WTC11 (cell line): ENCODE measurements around the gene UCN. TPM values are rescaled to one million over a fixed set of nuclear protein-coding genes. Genes with fewer than 3 reads are reported as not detected.

Experiments used
- ATAC-seq: fragments of 200-7000 bp; cut with Tn5 transposase; 2 replicates; pipeline ENCODE4 v1.10.0; 2021; ENCODE audit warnings: mild to moderate bottlenecking, moderate library complexity
- CTCF ChIA-PET: fragments of 300-600 bp; sonication (Branson Sonifier 250); formaldehyde crosslinking; loops from one replicate; lab custom pipeline; 2021; ENCODE audit warnings: antibody characterized with exemption; lab: Charles Lee
- POLR2A ChIA-PET: fragments of 350-600 bp; sonication (Branson Sonifier 250); formaldehyde crosslinking; loops from one replicate; lab custom pipeline; 2021; ENCODE audit warnings: antibody characterized with exemption; lab: Charles Lee
- DNase-seq: peaks from one replicate; pipeline ENCODE4 v3.0.0; 2021; ENCODE audit warnings: low spot score
- H3K27ac Mint-ChIP-seq: 2 replicates; pipeline ENCODE4 v1.8.0; 2021; ENCODE audit warnings: mixed read lengths
- H3K27me3 Mint-ChIP-seq: 2 replicates; pipeline ENCODE4 v1.8.0; 2021; ENCODE audit warnings: low read depth, mild to moderate bottlenecking, moderate library complexity, mixed read lengths
- H3K36me3 Mint-ChIP-seq: 2 replicates; pipeline ENCODE4 v1.8.0; 2021; ENCODE audit warnings: mixed read lengths
- H3K4me1 Mint-ChIP-seq: 2 replicates; pipeline ENCODE4 v1.8.0; 2022; ENCODE audit warnings: mixed read lengths
- H3K4me3 Mint-ChIP-seq: 2 replicates; pipeline ENCODE4 v1.8.0; 2021; ENCODE audit warnings: mild to moderate bottlenecking, moderate library complexity, mixed read lengths
- H3K9me3 Mint-ChIP-seq: 2 replicates; pipeline ENCODE4 v1.8.0; 2021; ENCODE audit warnings: mixed read lengths
- AFF4 ChIP-seq: sonication (generic); formaldehyde crosslinking; IDR thresholded peaks from 2 replicates; pipeline ENCODE4 v1.8.1; 2023; ENCODE audit warnings: mild to moderate bottlenecking, missing genetic modification reagents, borderline replicate concordance
- ARID4B ChIP-seq: sonication (generic); formaldehyde crosslinking; IDR thresholded peaks from 2 replicates; pipeline ENCODE4 v1.8.0; 2023; ENCODE audit warnings: missing genetic modification reagents, mild to moderate bottlenecking, borderline replicate concordance
- CBFB ChIP-seq: sonication (generic); formaldehyde crosslinking; IDR thresholded peaks from 2 replicates; pipeline ENCODE4 v1.8.1; 2022; ENCODE audit warnings: mild to moderate bottlenecking, low read depth, missing genetic modification reagents
- CREM ChIP-seq: sonication (generic); formaldehyde crosslinking; IDR thresholded peaks from 2 replicates; pipeline ENCODE4 v1.8.1; 2022; ENCODE audit warnings: mild to moderate bottlenecking, missing genetic modification reagents, moderate library complexity
- EMX1 ChIP-seq: fragments of 250-450 bp; sonication (Bioruptor Pico); IDR thresholded peaks from 2 replicates; pipeline ENCODE4 v1.8.0; 2021; ENCODE audit warnings: mild to moderate bottlenecking
- GABPB1 ChIP-seq: sonication (generic); formaldehyde crosslinking; IDR thresholded peaks from 2 replicates; pipeline ENCODE4 v1.8.1; 2023; ENCODE audit warnings: mild to moderate bottlenecking, missing genetic modification reagents
- JAZF1 ChIP-seq: fragments of 250-450 bp; sonication (Bioruptor Pico); IDR thresholded peaks from 2 replicates; pipeline ENCODE4 v1.9.0; 2021; ENCODE audit warnings: moderate library complexity, mild to moderate bottlenecking, inconsistent platforms
- MXD4 ChIP-seq: fragments of 250-450 bp; sonication (Bioruptor Pico); IDR thresholded peaks from 2 replicates; pipeline ENCODE4 v1.8.0; 2021; ENCODE audit warnings: mild to moderate bottlenecking, moderate library complexity, borderline replicate concordance
- NFE2L1 ChIP-seq: sonication (generic); formaldehyde crosslinking; IDR thresholded peaks from 2 replicates; pipeline ENCODE4 v1.8.1; 2023; ENCODE audit warnings: missing genetic modification reagents
- OVOL2 ChIP-seq: fragments of 250-450 bp; sonication (Bioruptor Pico); IDR thresholded peaks from 2 replicates; pipeline ENCODE4 v1.9.0; 2021; ENCODE audit warnings: mild to moderate bottlenecking, borderline replicate concordance
- PREB ChIP-seq: sonication (generic); formaldehyde crosslinking; IDR thresholded peaks from 2 replicates; pipeline ENCODE4 v1.8.1; 2022; ENCODE audit warnings: mild to moderate bottlenecking, missing genetic modification reagents, moderate library complexity, borderline replicate concordance
- SP1 ChIP-seq: sonication (generic); formaldehyde crosslinking; conservative IDR thresholded peaks from 2 replicates; pipeline ENCODE4 v1.8.1; 2022; ENCODE audit warnings: missing genetic modification reagents
- STAT6 ChIP-seq: sonication (generic); formaldehyde crosslinking; conservative IDR thresholded peaks from 2 replicates; pipeline ENCODE4 v1.8.1; 2023; ENCODE audit warnings: mild to moderate bottlenecking, low read depth, missing genetic modification reagents, moderate library complexity
- ZBTB43 ChIP-seq: sonication (generic); formaldehyde crosslinking; IDR thresholded peaks from 2 replicates; pipeline ENCODE4 v1.8.1; 2023; ENCODE audit warnings: mild to moderate bottlenecking, missing genetic modification reagents
- ZNF232 ChIP-seq: sonication (generic); formaldehyde crosslinking; IDR thresholded peaks from 2 replicates; pipeline ENCODE4 v1.8.0; 2022; ENCODE audit warnings: mild to moderate bottlenecking, missing genetic modification reagents
- ZNF263 ChIP-seq: sonication (generic); formaldehyde crosslinking; IDR thresholded peaks from 2 replicates; pipeline ENCODE4 v1.8.1; 2022; ENCODE audit warnings: low read depth, mild to moderate bottlenecking, moderate library complexity, missing genetic modification reagents
- ZNF317 ChIP-seq: sonication (generic); formaldehyde crosslinking; IDR thresholded peaks from 2 replicates; pipeline ENCODE4 v1.8.1; 2023; ENCODE audit warnings: low read depth, mild to moderate bottlenecking, moderate library complexity, missing genetic modification reagents, borderline replicate concordance
- ZNF396 ChIP-seq: fragments of 250-450 bp; sonication (Bioruptor Pico); IDR thresholded peaks from 2 replicates; pipeline ENCODE4 v1.8.0; 2021; ENCODE audit warnings: mild to moderate bottlenecking, moderate library complexity, borderline replicate concordance
- total RNA-seq: library from RNA; stranded (reverse); gene quantifications from 3 replicates; pipeline ENCODE4 v1.2.3, GENCODE V29; 2021

The UCN gene
- total RNA-seq, 1 experiment from 2014 or later: 0.68 TPM

GRCh38 chr2:27323596-27324285, 15.5 kb upstream of the UCN start:
- no peak for TF ChIP-seq EMX1 (CRISPR knock-in tag)
- TF ChIP-seq ZNF396 (CRISPR knock-in tag): no peak
- TF ChIP-seq ZNF263 (CRISPR knock-in tag): no peak
- no peak for TF ChIP-seq GABPB1 (CRISPR knock-in tag)
- TF ChIP-seq ZNF317 (CRISPR knock-in tag): no peak
- no peak for TF ChIP-seq SP1 (CRISPR knock-in tag)
- Mint-ChIP-seq H3K4me3 (peak overlapping the region; percentile 99), H3K9me3 (no peaks in the 10 kb centered on the region), H3K4me1 (peaks cover 11% of the 10 kb centered on the region), H3K27me3 (no peaks in the 10 kb centered on the region), H3K36me3 (peaks cover 28% of the 10 kb centered on the region), H3K27ac (peak overlapping the region; percentile 94)
- POLR2A ChIA-PET: interaction anchor here (0.7 to 1.3 kb wide), 2 partner anchors 11 to 103 kb away, joined by 3 read pairs; no protein-coding TSS in a partner anchor
- CTCF ChIA-PET: interaction anchor here (1.1 to 2.1 kb wide), 2 partner anchors 22 to 73 kb away, joined by 4 to 7 read pairs; no protein-coding TSS in a partner anchor
- no peak for DNase-seq
- ATAC-seq: no peak

GRCh38 chr2:27322766-27323595, 14.7 kb upstream of the UCN start, which contains the start of gene MPV17:
MPV17 (minus strand) TSS chr2:27323097; CDS start chr2:27322517, 580 bp downstream.
- Mint-ChIP-seq H3K4me3 (peak within 1 kb of the TSS; percentile 99), H3K9me3 (no peaks in the 10 kb centered on the region), H3K27ac (peak within 1 kb of the TSS; percentile 94), H3K36me3 (peaks cover 20% of the 10 kb centered on the region), H3K27me3 (no peaks in the 10 kb centered on the region), H3K4me1 (peaks cover 11% of the 10 kb centered on the region)
- ATAC-seq: peak; percentile 89
- POLR2A ChIA-PET: interaction anchor here (0.5 to 1.3 kb wide), 6 partner anchors 11 to 102 kb away, joined by 3 to 4 read pairs (median 3); partner anchors contain the start of genes EIF2B4 and UCN
- CTCF ChIA-PET: interaction anchor here (1.0 to 2.1 kb wide), 5 partner anchors 15 to 72 kb away, joined by 3 to 7 read pairs (median 4); partner anchors contain the start of gene UCN
- DNase-seq: peak; percentile 91
- TF ChIP-seq OVOL2 (CRISPR knock-in tag) (no peak), NFE2L1 (0 out of 2 replicates have a peak, but pooled peaks have one; percentile 18), GABPB1 (CRISPR knock-in tag) (peak; percentile 84), ZNF232 (no peak), STAT6 (CRISPR knock-in tag) (no peak), PREB (no peak), CREM (CRISPR knock-in tag) (no peak), AFF4 (no peak), ARID4B (CRISPR knock-in tag) (no peak), ZBTB43 (CRISPR knock-in tag) (peak; percentile 49; the same call in 1 of the 2 replicates), MXD4 (no peak), CBFB (no peak), SP1 (CRISPR knock-in tag) (peak; percentile 99), JAZF1 (CRISPR knock-in tag) (no peak)
